SK-N-SH (cell line): ENCODE results near the gene HAUS8. TPM values are rescaled to one million over a fixed set of nuclear protein-coding genes. Genes with fewer than 3 reads are reported as not detected.

Experiments used
- CTCF ChIA-PET: fragments of 300-600, 350-600 bp; formaldehyde crosslinking; extraction: SDS; loops from one replicate; lab custom pipeline; 2021; lab: Yijun Ruan, JAX
- POLR2A ChIA-PET: fragments of 350-600 bp; sonication (Branson Sonifier 250); formaldehyde crosslinking; extraction: SDS; loops from one replicate; lab custom pipeline; 2020; ENCODE audit warnings: antibody characterized with exemption, inconsistent platforms; lab: Yijun Ruan, JAX
- DNase-seq: peaks from one replicate; pipeline ENCODE4 v3.0.0; 2012
- H2AFZ ChIP-seq: fragments of 200-600 bp; sonication (generic); 2 replicates; pipeline ENCODE4 v1.8.1; 2016; ENCODE audit warnings: antibody characterized with exemption, mild to moderate bottlenecking, low read depth
- H3F3A ChIP-seq: fragments of 200-600 bp; sonication (generic); replicated peaks from 2 replicates; pipeline ENCODE3; 2016; ENCODE audit warnings: antibody characterized with exemption, mild to moderate bottlenecking; ENCODE audit not compliant: insufficient read depth
- H3K27ac ChIP-seq, 2 experiments: fragments of 200-500 bp in 1 of 2; fragments of 200-600 bp in 1 of 2; sonication (Bioruptor generic) in 1 of 2; sonication (generic), shearing (Covaris generic) in 1 of 2; 2 replicates each; pipeline versions ENCODE4 v1.5.1 to v1.6.1; 2014 to 2016; ENCODE audit warnings: low read depth in 2 of 2, inconsistent platforms in 1 of 2, low read length in 1 of 2, mild to moderate bottlenecking in 1 of 2, mixed read lengths in 1 of 2
- H3K27me3 ChIP-seq: fragments of 200-600 bp; sonication (generic), shearing (Covaris generic); 2 replicates; pipeline ENCODE4 v1.6.1; 2016; ENCODE audit warnings: mixed run types; ENCODE audit not compliant: insufficient read depth
- H3K36me3 ChIP-seq, 2 experiments: fragments of 200-500 bp in 1 of 2; fragments of 200-600 bp in 1 of 2; sonication (Bioruptor generic) in 1 of 2; sonication (generic) in 1 of 2; replicated peaks in 1 of 2; 2 replicates each; pipeline versions ENCODE3 to v1.5.1; 2014 to 2016; ENCODE audit warnings: low read length in 1 of 2, mild to moderate bottlenecking in 1 of 2; ENCODE audit not compliant: insufficient read depth in 2 of 2, control insufficient read depth in 1 of 2
- H3K4me1 ChIP-seq, 2 experiments: fragments of 200-500 bp in 1 of 2; fragments of 200-600 bp in 1 of 2; sonication (Bioruptor generic) in 1 of 2; sonication (generic), shearing (Covaris generic) in 1 of 2; 2 replicates each; pipeline versions ENCODE4 v1.5.1 to v1.6.1; 2014 to 2016; ENCODE audit warnings: low read depth in 1 of 2, low read length in 1 of 2, mixed run types in 1 of 2; ENCODE audit not compliant: insufficient read depth in 2 of 2, control insufficient read depth in 1 of 2
- H3K4me2 ChIP-seq: fragments of 200-600 bp; sonication (generic), shearing (Covaris generic); 2 replicates; pipeline ENCODE4 v1.6.1; 2017; ENCODE audit warnings: mixed run types
- H3K4me3 ChIP-seq, 2 experiments: fragments of 200-500 bp in 1 of 2; fragments of 200-600 bp in 1 of 2; sonication (Bioruptor generic) in 1 of 2; sonication (generic), shearing (Covaris generic) in 1 of 2; 2 replicates each; pipeline versions ENCODE4 v1.5.1 to v1.8.1; 2014 to 2016; ENCODE audit warnings: low read depth in 2 of 2, inconsistent platforms in 1 of 2, low read length in 1 of 2, mild to moderate bottlenecking in 1 of 2, mixed read lengths in 1 of 2, moderate library complexity in 1 of 2
- H3K79me2 ChIP-seq: fragments of 200-600 bp; sonication (generic); 2 replicates; pipeline ENCODE4 v1.8.1; 2017; ENCODE audit warnings: mild to moderate bottlenecking; ENCODE audit not compliant: insufficient read depth
- H3K9ac ChIP-seq: fragments of 200-600 bp; sonication (generic); 2 replicates; pipeline ENCODE4 v1.6.1; 2017; ENCODE audit warnings: mixed run types
- H3K9me2 ChIP-seq: fragments of 200-600 bp; sonication (generic); 2 replicates; pipeline ENCODE4 v1.6.1; 2017; ENCODE audit warnings: mixed run types
- H3K9me3 ChIP-seq: fragments of 200-600 bp; sonication (generic); 2 replicates; pipeline ENCODE4 v1.6.1; 2017; ENCODE audit warnings: mixed run types, mild to moderate bottlenecking, moderate library complexity
- H4K20me1 ChIP-seq: fragments of 200-600 bp; sonication (generic); 2 replicates; pipeline ENCODE4 v1.6.1; 2017; ENCODE audit warnings: mild to moderate bottlenecking, mixed run types; ENCODE audit not compliant: insufficient read depth
- CTCF ChIP-seq: fragments of 200-600 bp; sonication (generic); IDR thresholded peaks from 2 replicates; pipeline ENCODE4 v1.6.1; 2017; ENCODE audit warnings: antibody characterized with exemption, mild to moderate bottlenecking, moderate library complexity
- EP300 ChIP-seq, 2 experiments: IDR thresholded peaks; 2 replicates each; pipeline versions ENCODE4 v1.4.0 to v1.6.1; 2012; ENCODE audit warnings: borderline replicate concordance in 1 of 2, low read depth in 1 of 2, low read length in 1 of 2
- JUND ChIP-seq: IDR thresholded peaks from 2 replicates; pipeline ENCODE4 v1.4.0; 2012
- MAX ChIP-seq: IDR thresholded peaks from 2 replicates; pipeline ENCODE4 v1.4.0; 2012; ENCODE audit warnings: low read depth
- MEF2A ChIP-seq: IDR thresholded peaks from 2 replicates; pipeline ENCODE4 v1.4.0; 2012; ENCODE audit warnings: low read depth, borderline replicate concordance
- RAD21 ChIP-seq: IDR thresholded peaks from 2 replicates; pipeline ENCODE4 v1.6.1; 2012; ENCODE audit warnings: mild to moderate bottlenecking, low read length
- RFX5 ChIP-seq: IDR thresholded peaks from 2 replicates; pipeline ENCODE4 v1.6.1; 2012; ENCODE audit warnings: mild to moderate bottlenecking, improper control_type of control experiment, low read length
- SMC3 ChIP-seq: IDR thresholded peaks from 2 replicates; pipeline ENCODE4 v1.6.1; 2012; ENCODE audit warnings: low read depth, low read length, improper control_type of control experiment
- TAF1 ChIP-seq: IDR thresholded peaks from 2 replicates; pipeline ENCODE4 v1.6.1; 2012; ENCODE audit warnings: low read depth, mild to moderate bottlenecking, low read length, moderate library complexity, borderline replicate concordance
- TEAD4 ChIP-seq: IDR thresholded peaks from 2 replicates; pipeline ENCODE4 v1.4.0; 2012; ENCODE audit warnings: mild to moderate bottlenecking, borderline replicate concordance; ENCODE audit not compliant: insufficient read depth
- USF2 ChIP-seq: fragments of 150-350 bp; IDR thresholded peaks from 2 replicates; pipeline ENCODE4 v1.6.1; 2017; ENCODE audit warnings: antibody characterized with exemption, low read length, low read depth, borderline replicate concordance
- WGBS: methylation state at CpG from one replicate; pipeline ENCODE4 v1.1.6; 2017; ENCODE audit warnings: low lambda C conversion rate; 5-methylcytosine and 5-hydroxymethylcytosine counted together
- polyA plus RNA-seq, 3 experiments: library from polyadenylated mRNA; depleted of rRNA; stranded (reverse); fragments of >200 nt; gene quantifications; 2 replicates each; pipeline ENCODE4 v1.2.3, GENCODE V29; 2012

HAUS8 gene
- polyA plus RNA-seq, 1 of the 3 experiments (the other 2 are of a cell fraction): 9.6 TPM

GRCh38 chr19:17103177-17103576 is 27.9 kb upstream of the HAUS8 start:
- H3K4me2 ChIP-seq: no peak overlapping the region
- no peak overlapping the region for H3K9ac ChIP-seq
- H4K20me1 ChIP-seq: peaks cover 15% of the 10 kb centered on the region; the same call in 1 of the 2 replicates
- WGBS: 72% methylated on average over 3 of the region's 3 CpGs
- H3K9me2 ChIP-seq: no peaks in the 10 kb centered on the region
- no peaks in the 10 kb centered on the region for H3K27me3 ChIP-seq
- no peak overlapping the region for H3K27ac ChIP-seq
- peaks cover 94% of the 10 kb centered on the region for H3K79me2 ChIP-seq
- H3K4me3 ChIP-seq: no peak overlapping the region
- peak; percentile 68 for DNase-seq
- TF ChIP-seq TAF1 (no peak), CTCF (peak; percentile 65), EP300 (IDR thresholded peaks at IDR 0.05; ENCODE audit: borderline replicate concordance in 1 of 2, low read depth in 1 of 2, low read length in 1 of 2) (no peak), TEAD4 (no peak), RAD21 (peak; percentile 43), MEF2A (no peak), SMC3 (0 out of 2 replicates have a peak, but pooled peaks have one; percentile 18)
- ChIA-PET POLR2A (no interaction called here), CTCF (no interaction called here)
- H3F3A ChIP-seq: peaks cover 6% of the 10 kb centered on the region
- no peaks in the 10 kb centered on the region for H3K9me3 ChIP-seq
- H2AFZ ChIP-seq: no peak overlapping the region
- H3K36me3 ChIP-seq: peaks cover 8 to 25% of the 10 kb centered on the region in 2 experiments
- H3K4me1 ChIP-seq: peaks cover 9% of the 10 kb centered on the region in 2 experiments; a peak in 3 of 4 replicates

GRCh38 chr19:17101686-17102628 is 26.7 kb upstream of the HAUS8 start:
- Histone ChIP-seq H3K36me3 (peaks cover 8 to 25% of the 10 kb centered on the region in 2 experiments), H3K79me2 (peaks cover 98% of the 10 kb centered on the region), H3K4me1 (peaks cover 0 to 7% of the 10 kb centered on the region in 2 experiments; a peak in 1 of 4 replicates), H3K27me3 (no peaks in the 10 kb centered on the region), H4K20me1 (peaks cover 24% of the 10 kb centered on the region; the same call in 1 of the 2 replicates), H3K27ac (no peak overlapping the region), H3K4me3 (no peak overlapping the region), H2AFZ (no peak overlapping the region), H3F3A (no peaks in the 10 kb centered on the region), H3K9ac (no peak overlapping the region), H3K9me3 (no peaks in the 10 kb centered on the region), H3K9me2 (no peaks in the 10 kb centered on the region), H3K4me2 (no peak overlapping the region)
- CTCF ChIA-PET: no interaction called here
- POLR2A ChIA-PET: no interaction called here
- WGBS: 98% methylated on average over 38 of the region's 59 CpGs
- TF ChIP-seq USF2 (no peak), EP300 (IDR thresholded peaks at IDR 0.05; ENCODE audit: borderline replicate concordance in 1 of 2, low read depth in 1 of 2, low read length in 1 of 2) (no peak), MAX (no peak), JUND (no peak), TEAD4 (no peak), RFX5 (no peak)
- DNase-seq: no peak
